Smooth muscle cell (in vitro differentiated cells): Measurements from ENCODE around the gene PARP3. TPM values are rescaled to one million over a fixed set of nuclear protein-coding genes. Genes with fewer than 3 reads are reported as not detected.

Experiments
- DNase-seq: peaks from one replicate; lab custom pipeline; 2025; ENCODE audit not compliant: unreplicated experiment; lab: John Stamatoyannopoulos, UW
- H2AFZ ChIP-seq: fragments of 200-600 bp; sonication (generic); 2 replicates; pipeline ENCODE4 v1.6.0; 2016; ENCODE audit warnings: antibody characterized with exemption, low read depth, mild to moderate bottlenecking
- H3F3A ChIP-seq: fragments of 200-600 bp; sonication (generic); 2 replicates; pipeline ENCODE4 v1.6.0; 2017; ENCODE audit warnings: antibody characterized with exemption, low read depth
- H3K27ac ChIP-seq: fragments of 200-600 bp; sonication (generic); 2 replicates; pipeline ENCODE4 v1.5.1; 2016; ENCODE audit warnings: low read depth, mild to moderate bottlenecking
- H3K27me3 ChIP-seq: fragments of 200-600 bp; sonication (generic); 2 replicates; pipeline ENCODE4 v1.6.1; 2016; ENCODE audit warnings: low read depth, mild to moderate bottlenecking
- H3K36me3 ChIP-seq: fragments of 200-600 bp; sonication (generic); 2 replicates; pipeline ENCODE4 v1.5.1; 2016; ENCODE audit warnings: low read depth
- H3K4me1 ChIP-seq: fragments of 200-600 bp; sonication (generic); 2 replicates; pipeline ENCODE4 v1.5.1; 2016; ENCODE audit warnings: low read depth
- H3K4me2 ChIP-seq: fragments of 200-600 bp; sonication (generic); 2 replicates; pipeline ENCODE4 v1.6.0; 2016; ENCODE audit warnings: mild to moderate bottlenecking
- H3K4me3 ChIP-seq: fragments of 200-600 bp; sonication (generic); 2 replicates; pipeline ENCODE4 v1.5.1; 2016; ENCODE audit warnings: mild to moderate bottlenecking
- H3K79me2 ChIP-seq: fragments of 200-600 bp; sonication (generic); 2 replicates; pipeline ENCODE4 v1.6.0; 2016; ENCODE audit warnings: low read depth, mild to moderate bottlenecking
- H3K9ac ChIP-seq: fragments of 200-600 bp; sonication (generic); 2 replicates; pipeline ENCODE4 v1.6.0; 2016; ENCODE audit warnings: low read depth
- H3K9me3 ChIP-seq: fragments of 200-600 bp; sonication (generic); replicated peaks from 2 replicates; pipeline ENCODE4 v1.5.1; 2016; ENCODE audit warnings: low read depth
- H4K20me1 ChIP-seq: fragments of 200-600 bp; sonication (generic); 2 replicates; pipeline ENCODE4 v1.6.0; 2016; ENCODE audit warnings: low read depth
- WGBS: methylation state at CpG from one replicate; pipeline ENCODE4 v1.1.7; 2016; ENCODE audit warnings: low lambda C conversion rate; 5-methylcytosine and 5-hydroxymethylcytosine counted together
- polyA plus RNA-seq: library from polyadenylated mRNA; unstranded; fragments of >200 nt; fragmentation: Nextera tagmentation; extraction: Ambion mirVana; gene quantifications from 2 replicates; pipeline ENCODE4 v1.2.1, GENCODE V29; 2016
- total RNA-seq: library from RNA; depleted of rRNA; stranded (reverse); fragments of >200 nt; gene quantifications from 2 replicates; pipeline ENCODE4 v1.2.3, GENCODE V29; 2014
- TF ChIP-seq, protein P1 (sequence below): fragments of 200-600 bp; sonication (generic); IDR thresholded peaks from 2 replicates; pipeline ENCODE4 v1.5.1; 2017; ENCODE audit warnings: borderline replicate concordance, mild to moderate bottlenecking, antibody characterized with exemption; ENCODE audit not compliant: insufficient read depth, poor library complexity, severe bottlenecking

Gene PARP3
- total and polyA plus RNA-seq, 2 experiments from 2014 or later: 7.2 to 10.5 TPM

GRCh38 chr3:51935886-51936755, 6.0 kb upstream of the PARP3 start:
- no peaks in the 10 kb centered on the region for H3K27me3 ChIP-seq
- no peaks in the 10 kb centered on the region for H3K4me1 ChIP-seq
- no peaks in the 10 kb centered on the region for H3K36me3 ChIP-seq
- H3K79me2 ChIP-seq: peaks cover 20% of the 10 kb centered on the region
- no peaks in the 10 kb centered on the region for H3F3A ChIP-seq
- no peak overlapping the region for H2AFZ ChIP-seq
- H3K9me3 ChIP-seq: no peaks in the 10 kb centered on the region
- H3K4me2 ChIP-seq: no peak overlapping the region
- no peak overlapping the region for H3K4me3 ChIP-seq
- H3K9ac ChIP-seq: no peak overlapping the region
- WGBS: 98% methylated on average over 25 of the region's 25 CpGs
- DNase-seq: no peak
- TF ChIP-seq, protein P1, sequence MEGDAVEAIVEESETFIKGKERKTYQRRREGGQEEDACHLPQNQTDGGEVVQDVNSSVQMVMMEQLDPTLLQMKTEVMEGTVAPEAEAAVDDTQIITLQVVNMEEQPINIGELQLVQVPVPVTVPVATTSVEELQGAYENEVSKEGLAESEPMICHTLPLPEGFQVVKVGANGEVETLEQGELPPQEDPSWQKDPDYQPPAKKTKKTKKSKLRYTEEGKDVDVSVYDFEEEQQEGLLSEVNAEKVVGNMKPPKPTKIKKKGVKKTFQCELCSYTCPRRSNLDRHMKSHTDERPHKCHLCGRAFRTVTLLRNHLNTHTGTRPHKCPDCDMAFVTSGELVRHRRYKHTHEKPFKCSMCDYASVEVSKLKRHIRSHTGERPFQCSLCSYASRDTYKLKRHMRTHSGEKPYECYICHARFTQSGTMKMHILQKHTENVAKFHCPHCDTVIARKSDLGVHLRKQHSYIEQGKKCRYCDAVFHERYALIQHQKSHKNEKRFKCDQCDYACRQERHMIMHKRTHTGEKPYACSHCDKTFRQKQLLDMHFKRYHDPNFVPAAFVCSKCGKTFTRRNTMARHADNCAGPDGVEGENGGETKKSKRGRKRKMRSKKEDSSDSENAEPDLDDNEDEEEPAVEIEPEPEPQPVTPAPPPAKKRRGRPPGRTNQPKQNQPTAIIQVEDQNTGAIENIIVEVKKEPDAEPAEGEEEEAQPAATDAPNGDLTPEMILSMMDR: no peak
- no peaks in the 10 kb centered on the region for H4K20me1 ChIP-seq
- no peak overlapping the region for H3K27ac ChIP-seq

- Histone ChIP-seq H3K4me2 (no peak overlapping the region), H3F3A (no peaks in the 10 kb centered on the region), H3K79me2 (peaks cover 24% of the 10 kb centered on the region), H3K36me3 (no peaks in the 10 kb centered on the region), H3K9me3 (no peaks in the 10 kb centered on the region), H4K20me1 (no peaks in the 10 kb centered on the region), H3K27me3 (no peaks in the 10 kb centered on the region), H3K4me3 (no peak overlapping the region), H2AFZ (no peak overlapping the region), H3K9ac (no peak overlapping the region), H3K4me1 (no peaks in the 10 kb centered on the region), H3K27ac (no peak overlapping the region)
- TF ChIP-seq, protein P1: no peak
- DNase-seq: no peak
- 87% methylated on average over 9 of the region's 9 CpGs for WGBS
These were observed 5.1 kb upstream of the PARP3 start for GRCh38 chr3:51937014-51937413.

GRCh38 chr3:51937611-51938450, 4.3 kb upstream of the PARP3 start:
- Histone ChIP-seq H3K4me1 (no peaks in the 10 kb centered on the region), H3K36me3 (no peaks in the 10 kb centered on the region), H4K20me1 (no peaks in the 10 kb centered on the region), H3K4me3 (no peak overlapping the region), H3K79me2 (peaks cover 24% of the 10 kb centered on the region), H3K4me2 (no peak overlapping the region), H3K27me3 (no peaks in the 10 kb centered on the region), H3K9me3 (no peaks in the 10 kb centered on the region), H2AFZ (no peak overlapping the region), H3F3A (no peaks in the 10 kb centered on the region), H3K27ac (no peak overlapping the region), H3K9ac (no peak overlapping the region)
- DNase-seq: no peak
- TF ChIP-seq, protein P1: no peak
- 96% methylated on average over 13 of the region's 13 CpGs for WGBS
